Skeletal muscle satellite cell (primary cell): ENCODE measurements around the gene TMEM239.

Experiments used
- H3K27me3 ChIP-seq: 2 replicates; pipeline ENCODE4 v1.7.0; 2013; ENCODE audit warnings: low read length; ENCODE audit not compliant: control insufficient read depth, insufficient read depth
- H3K36me3 ChIP-seq: 2 replicates; pipeline ENCODE4 v1.7.0; 2013; ENCODE audit warnings: mild to moderate bottlenecking, control low read depth, low read length; ENCODE audit not compliant: insufficient read depth
- H3K4me1 ChIP-seq: 2 replicates; pipeline ENCODE4 v1.7.0; 2013; ENCODE audit warnings: low read length; ENCODE audit not compliant: control insufficient read depth, insufficient read depth
- H3K4me2 ChIP-seq: 2 replicates; pipeline ENCODE4 v1.7.0; 2013; ENCODE audit warnings: mild to moderate bottlenecking, low read length
- H3K4me3 ChIP-seq: 2 replicates; pipeline ENCODE4 v1.7.0; 2013; ENCODE audit warnings: low read length
- H3K9ac ChIP-seq: 2 replicates; pipeline ENCODE4 v1.7.0; 2013; ENCODE audit warnings: mild to moderate bottlenecking, low read depth, low read length, moderate library complexity
- H3K9me3 ChIP-seq: replicated peaks from 2 replicates; pipeline ENCODE4 v1.7.0; 2013; ENCODE audit warnings: mild to moderate bottlenecking, control low read depth, low read length

TMEM239 gene

DNA sequence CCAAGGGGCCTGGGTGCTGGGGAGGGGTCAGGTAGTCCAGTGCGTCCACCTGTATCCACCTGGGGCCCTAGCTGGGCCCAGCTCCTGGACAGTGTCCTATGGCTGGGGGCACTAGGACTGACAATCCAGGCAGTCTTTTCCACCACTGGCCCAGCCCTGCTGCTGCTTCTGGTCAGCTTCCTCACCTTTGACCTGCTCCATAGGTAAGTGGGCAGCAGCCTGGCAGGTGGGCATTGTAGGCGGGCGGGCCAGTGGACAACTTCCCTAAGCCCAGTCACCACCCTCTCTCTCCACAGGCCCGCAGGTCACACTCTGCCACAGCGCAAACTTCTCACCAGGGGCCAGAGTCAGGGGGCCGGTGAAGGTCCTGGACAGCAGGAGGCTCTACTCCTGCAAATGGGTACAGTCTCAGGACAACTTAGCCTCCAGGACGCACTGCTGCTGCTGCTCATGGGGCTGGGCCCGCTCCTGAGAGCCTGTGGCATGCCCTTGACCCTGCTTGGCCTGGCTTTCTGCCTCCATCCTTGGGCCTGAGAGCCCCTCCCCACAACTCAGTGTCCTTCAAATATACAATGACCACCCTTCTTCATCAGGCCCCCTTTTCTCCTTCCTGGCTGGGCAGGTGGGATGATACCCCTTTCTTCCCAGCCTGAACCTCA, 793 bp upstream of the TMEM239 start:
- H3K4me1 ChIP-seq, result peaks cover 26% of the 10 kb centered on the region
- H3K36me3 ChIP-seq, result no peaks in the 10 kb centered on the region
- no peaks in the 10 kb centered on the region for H3K9me3 ChIP-seq
- H3K9ac ChIP-seq, result no peak overlapping the region
- peaks cover 16% of the 10 kb centered on the region for H3K27me3 ChIP-seq
- H3K4me3 ChIP-seq, result no peak overlapping the region
- H3K4me2 ChIP-seq, result peak overlapping the region; percentile 54

DNA sequence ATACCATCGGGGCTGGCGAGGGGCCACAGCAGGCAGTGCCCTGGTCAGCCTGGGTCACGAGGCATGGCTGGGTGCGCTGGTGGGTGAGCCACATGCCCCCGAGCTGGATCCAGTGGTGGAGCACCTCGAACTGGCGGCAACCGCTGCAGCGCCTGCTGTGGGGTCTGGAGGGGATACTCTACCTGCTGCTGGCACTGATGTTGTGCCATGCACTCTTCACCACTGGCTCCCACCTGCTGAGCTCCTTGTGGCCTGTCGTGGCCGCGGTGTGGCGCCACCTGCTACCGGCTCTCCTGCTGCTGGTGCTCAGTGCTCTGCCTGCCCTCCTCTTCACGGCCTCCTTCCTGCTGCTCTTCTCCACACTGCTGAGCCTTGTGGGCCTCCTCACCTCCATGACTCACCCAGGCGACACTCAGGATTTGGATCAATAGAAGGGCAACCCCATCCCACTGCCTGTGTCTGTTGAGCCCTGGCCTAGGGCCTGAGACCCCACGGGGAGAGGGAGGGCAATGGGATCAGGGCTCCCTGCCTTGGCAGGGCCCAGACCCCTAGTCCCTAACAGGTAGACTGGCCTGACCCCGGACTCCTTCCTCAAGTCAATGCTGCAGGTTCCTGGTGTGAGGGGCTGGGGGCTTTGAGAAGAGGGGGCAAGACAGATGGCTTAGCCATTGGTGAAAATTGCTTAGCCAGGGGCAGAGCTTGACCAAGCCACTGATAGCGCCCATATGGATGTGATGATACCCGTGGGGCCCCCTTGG, 598 bp downstream of the TMEM239 start:
- Histone ChIP-seq H3K4me3 (no peak overlapping the region), H3K4me1 (peaks cover 28% of the 10 kb centered on the region), H3K9ac (no peak overlapping the region), H3K36me3 (no peaks in the 10 kb centered on the region), H3K4me2 (no peak overlapping the region), H3K27me3 (peaks cover 27% of the 10 kb centered on the region), H3K9me3 (no peaks in the 10 kb centered on the region)

DNA sequence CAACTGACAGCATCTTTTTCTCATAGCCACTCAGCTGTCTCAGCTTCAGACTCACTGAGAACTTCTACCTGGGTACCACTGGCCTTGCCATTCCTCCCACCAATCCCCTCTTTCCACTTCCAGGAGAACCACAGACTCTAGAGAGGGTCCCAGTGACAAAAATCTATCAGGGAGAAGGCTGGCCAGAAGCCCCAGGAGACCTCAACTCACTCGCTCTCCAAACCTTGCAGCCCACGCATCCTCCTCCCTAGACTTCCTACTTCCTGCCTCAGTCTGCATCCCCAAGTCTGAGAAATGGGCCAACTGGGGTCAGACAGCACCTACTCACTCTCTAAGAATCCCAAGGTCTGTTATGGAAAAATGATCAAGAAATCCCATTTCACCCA, 1.2 kb downstream of the TMEM239 start:
- H3K9ac ChIP-seq, result no peak overlapping the region
- H3K4me2 ChIP-seq, result no peak overlapping the region
- no peaks in the 10 kb centered on the region for H3K9me3 ChIP-seq
- peaks cover 28% of the 10 kb centered on the region for H3K4me1 ChIP-seq
- no peak overlapping the region for H3K4me3 ChIP-seq
- H3K27me3 ChIP-seq, result peaks cover 27% of the 10 kb centered on the region
- H3K36me3 ChIP-seq, result no peaks in the 10 kb centered on the region

DNA sequence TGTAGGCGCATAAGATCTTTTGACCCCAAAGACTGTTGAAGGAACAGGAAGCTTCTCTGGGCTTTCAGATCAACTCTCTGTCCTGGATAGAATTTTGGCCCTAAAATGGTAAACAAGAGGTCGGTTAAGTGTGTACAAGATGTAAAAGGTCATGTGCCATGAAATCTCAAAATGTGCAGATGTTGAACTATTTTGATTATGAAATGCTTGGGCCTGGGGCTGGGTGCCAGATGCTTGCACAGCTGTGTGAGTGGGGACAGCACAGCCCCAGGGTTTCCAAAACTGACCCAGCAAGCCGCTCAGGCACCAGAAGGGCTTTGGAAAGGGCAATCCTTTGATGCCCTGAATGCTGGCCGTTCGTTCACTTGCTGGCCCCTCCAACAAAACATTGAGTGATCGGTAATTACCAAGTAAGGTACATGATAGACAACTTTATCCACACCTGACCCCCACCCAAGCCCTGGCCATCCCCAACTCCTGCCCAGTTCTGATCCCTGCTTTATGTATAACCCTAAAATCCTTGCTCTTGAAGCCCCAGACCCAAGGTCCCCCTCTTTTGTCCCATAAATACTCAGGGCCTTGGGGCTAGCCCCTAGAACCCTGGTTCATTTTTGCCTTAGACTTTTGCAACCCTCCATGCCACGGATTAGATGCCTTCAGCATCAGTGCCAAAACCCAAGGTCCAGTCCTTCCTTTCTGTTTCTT, 1.9 kb downstream of the TMEM239 start:
- no peaks in the 10 kb centered on the region for H3K9me3 ChIP-seq
- no peak overlapping the region for H3K9ac ChIP-seq
- H3K4me3 ChIP-seq, result no peak overlapping the region
- H3K36me3 ChIP-seq, result no peaks in the 10 kb centered on the region
- H3K4me1 ChIP-seq, result peaks cover 28% of the 10 kb centered on the region
- H3K4me2 ChIP-seq, result no peak overlapping the region
- H3K27me3 ChIP-seq, result peaks cover 27% of the 10 kb centered on the region

DNA sequence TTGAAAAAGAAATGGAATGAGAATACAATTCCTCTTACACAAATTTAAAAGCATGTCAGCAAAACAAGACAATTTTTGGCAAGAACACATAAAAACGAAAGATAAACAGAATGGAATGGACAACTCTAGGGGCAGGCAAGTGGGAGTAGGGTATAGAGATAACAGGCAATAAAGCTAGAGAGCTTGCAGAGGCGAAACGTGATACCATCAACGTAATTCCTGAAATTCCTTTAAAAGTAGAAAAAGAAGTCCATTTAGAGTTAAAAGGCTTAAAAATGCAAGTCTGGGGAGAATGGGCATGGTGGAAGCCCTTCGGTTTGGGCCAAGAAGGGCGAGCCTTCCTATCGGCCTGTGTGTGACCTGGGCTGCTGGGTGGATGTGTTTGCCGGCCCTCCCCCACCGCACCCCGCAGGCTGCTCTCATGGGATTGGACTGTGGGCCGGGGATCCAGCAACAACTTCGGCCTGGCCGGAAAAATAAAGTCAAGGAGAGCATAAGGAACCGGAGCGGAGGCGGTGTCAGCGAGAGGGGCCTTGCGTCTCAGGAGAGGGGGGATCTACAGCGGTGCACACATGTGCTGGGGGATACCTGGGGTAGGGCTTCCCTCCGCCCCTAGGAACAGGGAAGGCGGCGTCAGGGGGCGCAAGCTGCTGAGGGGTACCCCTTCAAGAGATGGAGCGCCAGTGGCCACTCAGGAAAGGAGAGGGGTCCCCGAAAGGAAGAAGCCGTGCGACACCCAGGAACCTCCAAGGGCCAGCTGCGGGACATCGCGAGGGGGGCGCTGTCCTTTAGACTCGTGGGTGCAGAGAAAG, 4.1 kb downstream of the TMEM239 start:
- peaks cover 27% of the 10 kb centered on the region for H3K27me3 ChIP-seq
- no peaks in the 10 kb centered on the region for H3K9me3 ChIP-seq
- H3K9ac ChIP-seq, result no peak overlapping the region
- no peak overlapping the region for H3K4me3 ChIP-seq
- peaks cover 13% of the 10 kb centered on the region for H3K4me1 ChIP-seq
- no peaks in the 10 kb centered on the region for H3K36me3 ChIP-seq
- H3K4me2 ChIP-seq, result peak overlapping the region; percentile 24

DNA sequence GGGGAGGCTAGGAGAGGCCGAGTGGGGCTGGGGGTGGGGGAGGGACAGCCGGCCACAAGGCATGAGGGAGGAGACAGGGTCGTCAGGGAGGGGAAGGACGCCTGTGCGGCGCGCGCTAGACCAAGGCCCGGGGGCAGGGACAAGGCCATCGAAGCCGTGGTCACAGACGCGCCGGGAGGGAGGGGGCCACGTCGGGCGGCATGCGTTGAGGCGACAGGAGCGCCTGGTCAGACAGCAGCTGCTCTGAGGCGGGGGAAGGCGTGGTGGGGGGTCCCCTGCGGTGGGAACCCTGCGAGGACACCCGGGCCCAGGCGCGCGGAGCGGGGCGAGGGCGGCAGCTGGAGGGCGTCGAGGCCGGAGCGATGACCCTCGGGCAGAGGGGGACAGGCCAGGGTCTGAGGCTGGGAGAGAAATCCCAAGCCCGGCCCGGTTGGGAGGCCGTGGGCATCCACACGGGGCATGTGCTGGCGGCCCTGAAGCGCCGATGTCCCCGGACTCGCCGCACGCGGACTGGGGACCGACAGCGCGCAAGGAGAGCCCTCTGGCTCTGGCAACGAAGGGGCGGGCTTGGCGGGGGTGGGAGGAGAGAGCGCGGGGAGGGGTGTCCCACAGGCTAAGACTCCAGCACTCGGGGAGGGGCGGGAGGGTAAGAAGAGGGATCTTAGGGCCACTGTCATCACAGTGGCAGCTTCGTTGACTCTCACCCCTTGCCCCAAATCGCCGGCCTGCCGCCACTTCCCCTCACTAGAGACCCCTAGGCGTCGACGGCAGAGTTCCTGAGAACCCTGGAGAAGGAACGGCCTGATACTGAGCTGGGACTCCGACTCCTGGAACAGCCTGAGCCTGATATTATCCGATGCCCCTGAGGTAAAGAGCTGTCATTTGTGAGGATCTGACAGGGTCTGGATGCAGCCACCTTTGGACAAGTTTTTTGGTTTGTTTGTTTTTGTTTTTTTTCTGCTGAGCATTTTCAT, 5.0 kb downstream of the TMEM239 start:
- Histone ChIP-seq H3K36me3 (no peaks in the 10 kb centered on the region), H3K4me2 (no peak overlapping the region), H3K9ac (no peak overlapping the region), H3K4me3 (no peak overlapping the region), H3K4me1 (peaks cover 10% of the 10 kb centered on the region), H3K27me3 (peaks cover 34% of the 10 kb centered on the region), H3K9me3 (no peaks in the 10 kb centered on the region)

DNA sequence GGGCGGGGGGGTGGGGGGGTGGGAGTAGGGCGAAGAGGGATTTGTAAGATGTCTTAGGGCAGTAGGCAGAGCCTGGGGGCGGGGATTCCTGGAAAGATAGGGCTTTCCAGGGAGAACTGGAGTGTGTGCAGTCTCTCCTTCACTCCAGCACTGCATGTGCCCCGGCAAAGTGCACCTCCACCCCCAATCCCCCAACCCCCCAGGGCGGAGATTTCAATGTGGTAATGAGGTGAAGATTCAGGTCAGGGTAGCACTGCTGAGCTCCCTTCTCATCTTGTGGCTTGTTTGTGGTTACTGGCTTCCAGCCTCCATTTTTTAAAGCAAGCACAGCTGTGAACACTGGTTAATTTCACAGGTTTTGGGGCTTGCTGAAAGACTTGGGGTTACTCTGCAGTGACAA, 5.9 kb downstream of the TMEM239 start:
- Histone ChIP-seq H3K27me3 (peaks cover 43% of the 10 kb centered on the region), H3K36me3 (no peaks in the 10 kb centered on the region), H3K4me2 (no peak overlapping the region), H3K4me3 (no peak overlapping the region), H3K9me3 (no peaks in the 10 kb centered on the region), H3K4me1 (peaks cover 10% of the 10 kb centered on the region), H3K9ac (no peak overlapping the region)

DNA sequence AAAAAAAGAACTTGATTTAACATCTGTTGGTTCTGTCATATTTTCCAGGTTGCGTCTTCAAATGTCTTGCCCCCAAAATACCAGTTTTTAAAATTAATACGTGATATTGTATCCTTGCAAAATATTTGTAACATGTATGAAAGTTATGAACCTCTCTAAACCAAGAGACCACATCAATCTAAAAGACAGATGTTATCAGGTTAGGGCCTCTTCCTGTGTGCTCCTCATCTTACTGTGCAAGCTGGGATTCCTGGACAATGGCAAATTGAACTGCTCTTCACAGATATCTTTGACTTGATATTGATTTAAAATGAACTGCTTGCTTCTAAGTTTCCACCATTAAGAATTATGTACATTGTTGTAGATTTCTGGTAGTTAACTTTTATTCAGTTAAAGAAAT, 9.6 kb downstream of the TMEM239 start:
- peaks cover 51% of the 10 kb centered on the region for H3K27me3 ChIP-seq
- no peak overlapping the region for H3K4me3 ChIP-seq

DNA sequence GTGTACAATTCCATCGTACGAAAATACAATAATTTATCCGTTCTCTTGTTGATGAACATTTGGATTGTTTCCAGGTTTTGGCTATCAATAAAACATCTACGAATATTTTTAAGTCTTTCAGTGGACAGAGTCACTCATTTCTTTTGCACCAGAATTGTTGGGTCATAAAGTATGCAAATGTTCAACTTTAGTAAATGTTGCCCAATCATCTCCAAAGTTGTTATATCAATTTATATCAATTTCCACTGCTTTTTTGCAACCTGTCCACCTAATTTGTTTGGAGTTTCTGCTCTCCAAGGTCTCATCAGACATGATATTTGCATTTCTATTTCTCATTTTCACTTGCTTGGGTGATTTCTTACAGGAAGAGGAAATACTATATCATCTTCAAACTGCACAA, 10.5 kb downstream of the TMEM239 start:
- H3K9ac ChIP-seq, result no peak overlapping the region
- no peak overlapping the region for H3K4me3 ChIP-seq
- no peaks in the 10 kb centered on the region for H3K9me3 ChIP-seq
- no peaks in the 10 kb centered on the region for H3K36me3 ChIP-seq
- peaks cover 2% of the 10 kb centered on the region for H3K4me1 ChIP-seq
- H3K27me3 ChIP-seq, result peaks cover 43% of the 10 kb centered on the region
- no peak overlapping the region for H3K4me2 ChIP-seq

More for the DNA sequence above, 9.6 kb downstream of the TMEM239 start:
- Histone ChIP-seq H3K4me2 (no peak overlapping the region), H3K9ac (no peak overlapping the region), H3K36me3 (no peaks in the 10 kb centered on the region), H3K4me1 (no peaks in the 10 kb centered on the region), H3K9me3 (no peaks in the 10 kb centered on the region)

DNA sequence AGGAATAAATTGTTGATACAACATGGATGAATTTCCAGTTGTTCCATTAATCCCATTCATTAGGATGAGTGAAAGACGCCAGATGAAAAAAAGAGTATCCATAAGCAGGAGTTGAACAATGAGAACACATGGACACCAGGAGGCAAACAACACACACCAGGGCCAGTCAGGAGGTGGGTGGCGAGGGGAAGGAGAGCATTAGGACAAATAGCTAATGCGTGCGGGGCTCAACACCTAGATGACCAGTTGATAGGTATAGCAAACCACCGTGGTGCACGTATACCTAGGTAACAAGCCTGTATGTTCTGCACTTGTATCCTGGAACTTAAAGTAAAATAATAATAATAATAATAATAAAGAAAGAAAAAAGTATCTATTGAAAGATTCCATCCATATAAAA, 13.2 kb downstream of the TMEM239 start:
- H3K9ac ChIP-seq, result no peak overlapping the region
- H3K4me2 ChIP-seq, result no peak overlapping the region
- peaks cover 5% of the 10 kb centered on the region for H3K4me1 ChIP-seq
- no peaks in the 10 kb centered on the region for H3K9me3 ChIP-seq
- no peak overlapping the region for H3K4me3 ChIP-seq
- H3K36me3 ChIP-seq, result no peaks in the 10 kb centered on the region
- H3K27me3 ChIP-seq, result peaks cover 41% of the 10 kb centered on the region
